ENCODE measurements around the gene LRPAP1.

GRCh38 chr4:3468804-3469203 lies 63.4 kb downstream of the LRPAP1 start:
- TF ChIP-seq CTCF (IDR thresholded peaks at IDR 0.05) = no peak
- no peak for TF ChIP-seq TCF7L2 (IDR thresholded peaks at IDR 0.05; ENCODE audit: low read depth, low read length)

Measured in Panc1 (cell line).